Ishikawa (cell line): Measurements from ENCODE around the gene TMEM100.

Source experiments
- TAF1 ChIP-seq: IDR thresholded peaks from 2 replicates; pipeline ENCODE4 v1.6.1; 2012; ENCODE audit warnings: low read depth, mild to moderate bottlenecking
- ZBTB7A ChIP-seq: IDR thresholded peaks from 2 replicates; pipeline ENCODE4 v1.6.1; 2012; ENCODE audit warnings: low read depth
- TF ChIP-seq, protein P1 (sequence below): IDR thresholded peaks from 2 replicates; pipeline ENCODE4 v1.6.1; 2012; ENCODE audit warnings: low read depth, mild to moderate bottlenecking

DNA sequence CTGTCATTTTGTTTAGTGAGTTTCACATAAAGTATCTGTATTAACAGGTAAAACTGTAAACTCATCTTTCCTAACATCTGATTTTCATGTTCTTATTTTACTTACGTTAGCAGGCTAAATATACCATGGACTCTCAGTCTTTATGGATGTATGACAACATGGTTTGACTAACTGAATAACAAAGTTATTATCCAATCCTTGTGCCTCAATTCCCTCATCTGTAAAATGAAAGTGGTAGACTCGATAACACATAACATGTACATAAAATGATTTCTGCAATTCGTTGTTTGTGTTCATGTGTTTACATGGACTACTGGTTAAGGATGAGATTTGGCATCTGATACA is 18.7 kb upstream of the TMEM100 start:
- TF ChIP-seq TAF1: no peak
- TF ChIP-seq, protein P1, sequence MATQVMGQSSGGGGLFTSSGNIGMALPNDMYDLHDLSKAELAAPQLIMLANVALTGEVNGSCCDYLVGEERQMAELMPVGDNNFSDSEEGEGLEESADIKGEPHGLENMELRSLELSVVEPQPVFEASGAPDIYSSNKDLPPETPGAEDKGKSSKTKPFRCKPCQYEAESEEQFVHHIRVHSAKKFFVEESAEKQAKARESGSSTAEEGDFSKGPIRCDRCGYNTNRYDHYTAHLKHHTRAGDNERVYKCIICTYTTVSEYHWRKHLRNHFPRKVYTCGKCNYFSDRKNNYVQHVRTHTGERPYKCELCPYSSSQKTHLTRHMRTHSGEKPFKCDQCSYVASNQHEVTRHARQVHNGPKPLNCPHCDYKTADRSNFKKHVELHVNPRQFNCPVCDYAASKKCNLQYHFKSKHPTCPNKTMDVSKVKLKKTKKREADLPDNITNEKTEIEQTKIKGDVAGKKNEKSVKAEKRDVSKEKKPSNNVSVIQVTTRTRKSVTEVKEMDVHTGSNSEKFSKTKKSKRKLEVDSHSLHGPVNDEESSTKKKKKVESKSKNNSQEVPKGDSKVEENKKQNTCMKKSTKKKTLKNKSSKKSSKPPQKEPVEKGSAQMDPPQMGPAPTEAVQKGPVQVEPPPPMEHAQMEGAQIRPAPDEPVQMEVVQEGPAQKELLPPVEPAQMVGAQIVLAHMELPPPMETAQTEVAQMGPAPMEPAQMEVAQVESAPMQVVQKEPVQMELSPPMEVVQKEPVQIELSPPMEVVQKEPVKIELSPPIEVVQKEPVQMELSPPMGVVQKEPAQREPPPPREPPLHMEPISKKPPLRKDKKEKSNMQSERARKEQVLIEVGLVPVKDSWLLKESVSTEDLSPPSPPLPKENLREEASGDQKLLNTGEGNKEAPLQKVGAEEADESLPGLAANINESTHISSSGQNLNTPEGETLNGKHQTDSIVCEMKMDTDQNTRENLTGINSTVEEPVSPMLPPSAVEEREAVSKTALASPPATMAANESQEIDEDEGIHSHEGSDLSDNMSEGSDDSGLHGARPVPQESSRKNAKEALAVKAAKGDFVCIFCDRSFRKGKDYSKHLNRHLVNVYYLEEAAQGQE: no peak
- no peak for TF ChIP-seq ZBTB7A
